H1 (cell line): ENCODE results near the gene FAM98A. TPM values are rescaled to one million over a fixed set of nuclear protein-coding genes. Genes with fewer than 3 reads are reported as not detected.

Experiments
- CTBP2 ChIP-seq: IDR thresholded peaks from 2 replicates; pipeline ENCODE4 v1.7.0; 2011; ENCODE audit warnings: borderline replicate concordance, mild to moderate bottlenecking, moderate library complexity, mixed read lengths, low read length; ENCODE audit not compliant: insufficient read depth, insufficient read length
- polyA plus RNA-seq, 7 experiments: library from polyadenylated mRNA; depleted of rRNA in 3 of 7; stranded (reverse) in 5 of 7; unstranded in 2 of 7; fragments of >200 nt in 5 of 7; fragments of 200-250 nt in 2 of 7; gene quantifications; 1 replicate in 5 of 7; 2 replicates in 1 of 7; 4 replicates in 1 of 7; pipeline versions ENCODE4 v1.2.1 to v1.2.3, GENCODE V29; 2011 to 2013; ENCODE audit warnings: missing spikeins in 2 of 7, mixed read lengths in 2 of 7
- total RNA-seq: library from RNA; stranded (reverse); fragmentation: NEBNext Ultra II Directional; extraction: Animal tissue kit (Norgen Biotek cat#: 25700); gene quantifications from 2 replicates; pipeline ENCODE4 v1.2.1, GENCODE V29; 2021

Gene FAM98A
- total and polyA plus RNA-seq, 2 of the 8 experiments (the other 6 are each of a cell fraction or from before 2014, with no cell fraction given): 53.2 to 103 TPM

DNA sequence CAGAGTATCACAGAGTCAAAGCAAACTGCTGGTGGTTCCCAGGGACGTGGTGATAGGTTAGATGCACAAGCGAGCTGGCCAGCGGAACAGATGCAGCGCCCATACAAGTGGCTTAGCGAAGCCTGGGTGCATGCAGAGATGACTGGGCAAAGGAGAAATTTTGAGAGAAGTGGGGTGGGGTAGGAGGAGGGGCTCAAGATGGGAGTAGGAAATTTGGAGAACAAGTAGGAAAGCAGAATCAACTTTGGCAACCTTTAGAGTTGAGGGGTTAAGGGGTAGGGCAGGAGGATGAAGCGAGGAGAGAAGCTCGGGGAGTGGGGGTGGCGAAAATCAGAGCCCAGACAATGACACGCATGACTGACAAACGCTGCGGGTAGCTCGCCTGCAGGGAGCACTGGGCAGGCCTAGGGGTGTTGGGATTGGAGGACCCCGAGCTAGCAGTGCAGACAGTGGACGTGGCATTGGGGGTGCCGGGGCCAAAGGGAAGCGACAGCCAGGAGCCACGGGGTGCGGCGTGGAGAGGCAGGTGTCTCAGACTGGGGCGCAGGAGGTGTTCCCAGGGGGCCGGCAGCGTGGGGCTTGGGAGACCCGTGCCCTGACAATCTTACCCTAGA is 431 bp downstream of the FAM98A start (continued):
- TF ChIP-seq CTBP2: no peak
